CD4-positive, alpha-beta memory T cell (primary cell): ENCODE results near the gene DEDD. TPM values are rescaled to one million over a fixed set of nuclear protein-coding genes. Genes with fewer than 3 reads are reported as not detected.

Source experiments
- CTCF ChIA-PET: fragments of 350-600 bp; sonication (Branson Sonifier 250); formaldehyde crosslinking; loops from one replicate; lab custom pipeline; 2021; ENCODE audit warnings: inconsistent platforms; ENCODE audit not compliant: partially characterized antibody; lab: Charles Lee
- POLR2A ChIA-PET: fragments of 350-600 bp; sonication (Branson Sonifier 250); formaldehyde crosslinking; loops from one replicate; lab custom pipeline; 2021; ENCODE audit not compliant: partially characterized antibody; lab: Charles Lee
- DNase-seq, 5 donors: peaks; one replicate each; pipeline versions ENCODE4 v3.0.0 to v3.0.0-alpha.2; 2020 to 2022; ENCODE audit warnings: mixed read lengths in 1 of 5
- H3K27ac ChIP-seq: one replicate; pipeline ENCODE4 v1.7.0; 2013; ENCODE audit warnings: low read depth, low read length
- H3K27me3 ChIP-seq: 2 replicates; pipeline ENCODE4 v1.7.0; 2013; ENCODE audit warnings: mild to moderate bottlenecking, low read length, moderate library complexity; ENCODE audit not compliant: insufficient read depth
- H3K36me3 ChIP-seq: 2 replicates; pipeline ENCODE4 v1.7.0; 2013; ENCODE audit warnings: mild to moderate bottlenecking, low read length, moderate library complexity; ENCODE audit not compliant: insufficient read depth
- H3K4me1 ChIP-seq: 2 replicates; pipeline ENCODE4 v1.7.0; 2013; ENCODE audit warnings: mild to moderate bottlenecking, low read length, moderate library complexity; ENCODE audit not compliant: insufficient read depth
- H3K4me3 ChIP-seq, 2 donors: one replicate each; pipeline ENCODE4 v1.7.0; 2013; ENCODE audit warnings: low read length in 2 of 2, mild to moderate bottlenecking in 1 of 2
- H3K9me3 ChIP-seq, 2 donors: one replicate each; pipeline ENCODE4 v1.7.0; 2013; ENCODE audit warnings: low read length in 2 of 2, control low read depth in 1 of 2; ENCODE audit not compliant: control insufficient read depth in 1 of 2
- H3K27ac Mint-ChIP-seq, 7 donors: one replicate each; pipeline ENCODE4 v1.8.0; 2020 to 2021; ENCODE audit warnings: mixed read lengths in 7 of 7, mild to moderate bottlenecking in 6 of 7, inconsistent platforms in 3 of 7, moderate library complexity in 3 of 7
- H3K27me3 Mint-ChIP-seq, 2 donors: one replicate each; pipeline ENCODE4 v1.8.0; 2020 to 2021; ENCODE audit warnings: mixed read lengths in 2 of 2
- H3K36me3 Mint-ChIP-seq, 2 donors: one replicate each; pipeline ENCODE4 v1.8.0; 2020 to 2021; ENCODE audit warnings: mixed read lengths in 2 of 2, inconsistent platforms in 1 of 2, mild to moderate bottlenecking in 1 of 2
- H3K4me1 Mint-ChIP-seq, 4 donors: one replicate each; pipeline ENCODE4 v1.8.0; 2020 to 2021; ENCODE audit warnings: mixed read lengths in 4 of 4, mild to moderate bottlenecking in 1 of 4
- H3K4me3 Mint-ChIP-seq, 8 donors: one replicate each; pipeline ENCODE4 v1.8.0; 2020 to 2021; ENCODE audit warnings: mixed read lengths in 8 of 8, mild to moderate bottlenecking in 7 of 8, moderate library complexity in 6 of 8, inconsistent platforms in 3 of 8
- H3K9me3 Mint-ChIP-seq, 8 donors: one replicate each; pipeline ENCODE4 v1.8.0; 2020 to 2021; ENCODE audit warnings: mixed read lengths in 8 of 8, mild to moderate bottlenecking in 5 of 8, inconsistent platforms in 3 of 8, moderate library complexity in 1 of 8
- intact Hi-C: fragments of 100-400 bp; cut with micrococcal nuclease; formaldehyde crosslinking; loops from one replicate; pipeline ENCODE4 v1.15.1; 2023
- polyA plus RNA-seq, 2 donors: library from polyadenylated mRNA; unstranded; fragments of 300-500 nt; fragmentation: Illumina TruSeq; gene quantifications; one replicate each; pipeline ENCODE4 v1.2.3, GENCODE V29; 2021
- total RNA-seq, 2 experiments: library from RNA; stranded (reverse); gene quantifications; one replicate each; pipeline ENCODE4 v1.2.3, GENCODE V29; 2021

The DEDD gene
- total and polyA plus RNA-seq, 4 experiments from 2014 or later = 39.1 to 42.0 (median 41.1) TPM

- CTCF ChIA-PET = interaction anchor here (1.0 to 4.3 kb wide), 5 partner anchors 8 to 48 kb away, joined by 3 to 48 read pairs (median 7); partner anchors contain the start of genes PPOX and TOMM40L
- Mint-ChIP-seq H3K27me3 (no peaks in the 10 kb centered on the region), H3K27ac (peak within 1 kb of the TSS; percentile 95 to 100 (median 99)), H3K9me3 (no peaks in the 10 kb centered on the region), H3K36me3 (peaks cover 30 to 46% of the 10 kb centered on the region in 2 donors), H3K4me3 (peak within 1 kb of the TSS; percentile 98 to 100 (median 100)), H3K4me1 (peaks cover 45 to 85% (median 68%) of the 10 kb centered on the region in 4 donors)
- Histone ChIP-seq H3K27me3 (no peaks in the 10 kb centered on the region), H3K4me3 (peak within 1 kb of the TSS; percentile 90 to 97), H3K27ac (peak within 1 kb of the TSS; percentile 85), H3K4me1 (peaks cover 56% of the 10 kb centered on the region), H3K9me3 (no peaks in the 10 kb centered on the region), H3K36me3 (peaks cover 31% of the 10 kb centered on the region)
- intact Hi-C loops = loop anchor here (1.0 kb wide), 2 partner anchors 11 to 48 kb away; partner anchors contain the start of gene PPOX
- POLR2A ChIA-PET = interaction anchor here (0.7 to 3.3 kb wide), 18 partner anchors 9 to 213 kb away, joined by 3 to 80 read pairs (median 6); partner anchors contain the start of genes F11R, NDUFS2, PPOX and SDHC
- peak; percentile 89 to 94 (median 90) for DNase-seq
Observed at GRCh38 chr1:161177112-161177935, 44.9 kb upstream of the DEDD start, which contains the start of gene B4GALT3. B4GALT3 (minus strand) TSS chr1:161177507; CDS start chr1:161176060, 1,447 bp downstream.

- H3K36me3 Mint-ChIP-seq = peaks cover 35 to 54% of the 10 kb centered on the region in 2 donors
- peak overlapping the region; percentile 95 to 100 (median 99) for H3K27ac Mint-ChIP-seq
- intact Hi-C loops = loop anchor here (1.0 kb wide), 2 partner anchors 10 to 49 kb away; partner anchors contain the start of gene PPOX
- DNase-seq = no peak
- H3K4me1 Mint-ChIP-seq = peaks cover 40 to 84% (median 61%) of the 10 kb centered on the region in 4 donors
- H3K27me3 Mint-ChIP-seq = no peaks in the 10 kb centered on the region
- CTCF ChIA-PET = interaction anchor here (1.7 to 4.3 kb wide), 4 partner anchors 9 to 49 kb away, joined by 5 to 48 read pairs (median 19); partner anchors contain the start of genes PPOX and TOMM40L
- POLR2A ChIA-PET = interaction anchor here (0.9 to 3.3 kb wide), 16 partner anchors 9 to 214 kb away, joined by 3 to 80 read pairs (median 7); partner anchors contain the start of genes F11R, NDUFS2, PPOX and SDHC
- Histone ChIP-seq H3K4me1 (peaks cover 48% of the 10 kb centered on the region), H3K27me3 (no peaks in the 10 kb centered on the region), H3K36me3 (peaks cover 39% of the 10 kb centered on the region), H3K27ac (peak overlapping the region; percentile 85), H3K4me3 (peak overlapping the region; percentile 90 to 97), H3K9me3 (no peaks in the 10 kb centered on the region)
- H3K4me3 Mint-ChIP-seq = peak overlapping the region; percentile 98 to 100 (median 100)
- H3K9me3 Mint-ChIP-seq = no peaks in the 10 kb centered on the region
Observed at GRCh38 chr1:161176468-161177111, 44.1 kb upstream of the DEDD start.

GRCh38 chr1:161175771-161176453, 43.4 kb upstream of the DEDD start:
- H3K4me3 ChIP-seq = peak overlapping the region; percentile 90 to 97

GRCh38 chr1:161174911-161175310, 42.4 kb upstream of the DEDD start:
- H3K27me3 Mint-ChIP-seq = no peaks in the 10 kb centered on the region
- no peak for DNase-seq
- H3K27me3 ChIP-seq = no peaks in the 10 kb centered on the region
- H3K36me3 Mint-ChIP-seq = peaks cover 45 to 66% of the 10 kb centered on the region in 2 donors
- peak overlapping the region in 5 of 7 donors; percentile 61 to 95 (median 76) for H3K27ac Mint-ChIP-seq
- H3K27ac ChIP-seq = no peak overlapping the region
- ChIA-PET CTCF (interaction anchor here (3.4 to 4.3 kb wide), 2 partner anchors 8 to 16 kb away, joined by 31 to 48 read pairs; partner anchors contain the start of gene PPOX), POLR2A (interaction anchor here (0.6 to 3.3 kb wide), 5 partner anchors 9 to 139 kb away, joined by 3 to 80 read pairs (median 4); partner anchors contain the start of genes DEDD, NDUFS2 and PPOX)
- no peak overlapping the region for H3K4me3 ChIP-seq
- peaks cover 32% of the 10 kb centered on the region for H3K4me1 ChIP-seq
- peaks cover 32 to 76% (median 49%) of the 10 kb centered on the region in 4 donors for H3K4me1 Mint-ChIP-seq
- H3K9me3 Mint-ChIP-seq = no peaks in the 10 kb centered on the region
- intact Hi-C loops = no loop called here
- peaks cover 53% of the 10 kb centered on the region for H3K36me3 ChIP-seq
- H3K9me3 ChIP-seq = no peaks in the 10 kb centered on the region
- peak overlapping the region in 6 of 8 donors; percentile 36 to 100 (median 50) for H3K4me3 Mint-ChIP-seq

More at GRCh38 chr1:161175771-161176453, 43.4 kb upstream of the DEDD start:
- DNase-seq = no peak
- Histone ChIP-seq H3K36me3 (peaks cover 45% of the 10 kb centered on the region), H3K27ac (peak overlapping the region; percentile 85), H3K27me3 (no peaks in the 10 kb centered on the region), H3K9me3 (no peaks in the 10 kb centered on the region), H3K4me1 (peaks cover 42% of the 10 kb centered on the region)
- intact Hi-C loops = no loop called here
- Mint-ChIP-seq H3K36me3 (peaks cover 42 to 61% of the 10 kb centered on the region in 2 donors), H3K27me3 (no peaks in the 10 kb centered on the region), H3K4me1 (peaks cover 40 to 84% (median 59%) of the 10 kb centered on the region in 4 donors), H3K27ac (peak overlapping the region; percentile 95 to 100 (median 99)), H3K9me3 (no peaks in the 10 kb centered on the region), H3K4me3 (peak overlapping the region; percentile 98 to 100 (median 100))
- POLR2A ChIA-PET = interaction anchor here (0.7 to 3.3 kb wide), 15 partner anchors 10 to 214 kb away, joined by 3 to 80 read pairs (median 8); partner anchors contain the start of genes DEDD, NDUFS2, PPOX and TOMM40L
- CTCF ChIA-PET = interaction anchor here (1.7 to 4.3 kb wide), 4 partner anchors 9 to 50 kb away, joined by 5 to 48 read pairs (median 19); partner anchors contain the start of genes PPOX and TOMM40L

GRCh38 chr1:161173711-161174110, 41.2 kb upstream of the DEDD start:
- no peaks in the 10 kb centered on the region for H3K9me3 ChIP-seq
- H3K4me1 ChIP-seq = peaks cover 30% of the 10 kb centered on the region
- Mint-ChIP-seq H3K4me1 (peaks cover 30 to 74% (median 53%) of the 10 kb centered on the region in 4 donors), H3K9me3 (no peaks in the 10 kb centered on the region), H3K36me3 (peaks cover 48 to 76% of the 10 kb centered on the region in 2 donors), H3K4me3 (no peak overlapping the region), H3K27me3 (no peaks in the 10 kb centered on the region), H3K27ac (peak overlapping the region in 3 of 7 donors; percentile 30 to 68 (median 53))
- CTCF ChIA-PET = interaction anchor here (0.6 to 4.3 kb wide), 2 partner anchors 9 to 18 kb away, joined by 3 to 31 read pairs; no protein-coding TSS in a partner anchor
- no peak overlapping the region for H3K4me3 ChIP-seq
- H3K27me3 ChIP-seq = no peaks in the 10 kb centered on the region
- H3K36me3 ChIP-seq = peaks cover 59% of the 10 kb centered on the region
- POLR2A ChIA-PET = no interaction called here
- intact Hi-C loops = no loop called here
- no peak for DNase-seq
- H3K27ac ChIP-seq = no peak overlapping the region
